Colonic mucosa (tissue), 4 donors: ENCODE data around the gene CCDC90B. TPM values are rescaled to one million over a fixed set of nuclear protein-coding genes. Genes with fewer than 3 reads are reported as not detected.

Experiments used
- DNase-seq: peaks from one replicate; pipeline ENCODE4 v3.0.0-alpha.2; 2020
- H3K27ac ChIP-seq: fragments of 200-600 bp; one replicate; pipeline ENCODE4 v1.8.0; 2021
- H3K27me3 ChIP-seq: fragments of 200-600 bp; one replicate; pipeline ENCODE4 v1.8.0; 2021
- H3K36me3 ChIP-seq: fragments of 200-600 bp; one replicate; pipeline ENCODE4 v1.8.0; 2021
- H3K4me1 ChIP-seq: fragments of 200-600 bp; one replicate; pipeline ENCODE4 v1.8.0; 2021; ENCODE audit warnings: mild to moderate bottlenecking
- H3K4me3 ChIP-seq: fragments of 200-600 bp; one replicate; pipeline ENCODE4 v1.8.0; 2021
- H3K9ac ChIP-seq, 2 donors: one replicate each; pipeline ENCODE4 v1.7.0; 2013; ENCODE audit warnings: control low read depth in 2 of 2, low read depth in 2 of 2, low read length in 2 of 2
- H3K9me3 ChIP-seq: fragments of 200-600 bp; one replicate; pipeline ENCODE4 v1.8.0; 2021
- CTCF ChIP-seq: fragments of 200-600 bp; IDR thresholded peaks from one replicate; pipeline ENCODE4 v1.8.0; 2022; ENCODE audit warnings: antibody characterized with exemption, mild to moderate bottlenecking
- intact Hi-C: fragments of 100-400 bp; cut with DNase I; formaldehyde crosslinking; loops from one replicate; pipeline ENCODE4 v1.14.1; 2022
- total RNA-seq, 2 donors: library from RNA; stranded (reverse); fragmentation: NEBNext Ultra II Directional in 1 of 2; extraction: Animal tissue kit (Norgen Biotek cat#: 25700) in 1 of 2; gene quantifications; one replicate each; pipeline ENCODE4 v1.2.1, GENCODE V29; 2021
- donor health status: healthy.
- donor health status: DM: no; HTN: no; CAD: no.
- donor health status: DM: no; HTN: no; CAD: no.

Gene CCDC90B
- total RNA-seq, 2 donors from 2014 or later: 26.1 to 27.3 TPM

- no peaks in the 10 kb centered on the region for H3K36me3 ChIP-seq
- no peaks in the 10 kb centered on the region for H3K27me3 ChIP-seq
- TF ChIP-seq CTCF: no peak
- H3K9ac ChIP-seq: no peak overlapping the region
- H3K4me3 ChIP-seq: no peak overlapping the region
- H3K27ac ChIP-seq: no peak overlapping the region
- H3K9me3 ChIP-seq: no peaks in the 10 kb centered on the region
- intact Hi-C loops: loop anchor here (10.0 kb wide), 2 partner anchors 431 to 521 kb away; no protein-coding TSS in a partner anchor
- no peak for DNase-seq
- H3K4me1 ChIP-seq: no peaks in the 10 kb centered on the region
These were observed 8.0 kb upstream of the CCDC90B start for GRCh38 chr11:83294208-83294607.

GRCh38 chr11:83293457-83293774 is 7.2 kb upstream of the CCDC90B start:
- Histone ChIP-seq H3K9me3 (no peaks in the 10 kb centered on the region), H3K4me3 (no peak overlapping the region), H3K27me3 (no peaks in the 10 kb centered on the region), H3K9ac (no peak overlapping the region), H3K4me1 (no peaks in the 10 kb centered on the region), H3K36me3 (no peaks in the 10 kb centered on the region), H3K27ac (no peak overlapping the region)
- no peak for DNase-seq
- no peak for TF ChIP-seq CTCF
- intact Hi-C loops: loop anchor here (10.0 kb wide), 2 partner anchors 431 to 521 kb away; no protein-coding TSS in a partner anchor

- TF ChIP-seq CTCF: peak; percentile 46
These were observed 6.7 kb upstream of the CCDC90B start for GRCh38 chr11:83292709-83293456.

GRCh38 chr11:83287631-83288030 is 1.5 kb upstream of the CCDC90B start:
- H3K9me3 ChIP-seq: no peaks in the 10 kb centered on the region
- TF ChIP-seq CTCF: no peak
- H3K4me3 ChIP-seq: no peak overlapping the region
- H3K36me3 ChIP-seq: no peaks in the 10 kb centered on the region
- H3K27ac ChIP-seq: no peak overlapping the region
- intact Hi-C loops: loop anchor here (10.0 kb wide), 1 partner anchor 193 kb away; no protein-coding TSS in a partner anchor
- H3K4me1 ChIP-seq: no peaks in the 10 kb centered on the region
- no peaks in the 10 kb centered on the region for H3K27me3 ChIP-seq
- H3K9ac ChIP-seq: no peak overlapping the region
- DNase-seq: no peak

More at GRCh38 chr11:83292709-83293456, 6.7 kb upstream of the CCDC90B start:
- no peak overlapping the region for H3K9ac ChIP-seq
- DNase-seq: peak; percentile 22
- no peak overlapping the region for H3K27ac ChIP-seq
- intact Hi-C loops: loop anchor here (10.0 kb wide), 2 partner anchors 432 to 522 kb away; no protein-coding TSS in a partner anchor
- H3K9me3 ChIP-seq: no peaks in the 10 kb centered on the region
- no peaks in the 10 kb centered on the region for H3K36me3 ChIP-seq
- no peaks in the 10 kb centered on the region for H3K27me3 ChIP-seq
- no peaks in the 10 kb centered on the region for H3K4me1 ChIP-seq
- H3K4me3 ChIP-seq: no peak overlapping the region

- Histone ChIP-seq H3K4me3 (peak overlapping the region; percentile 68), H3K27me3 (no peaks in the 10 kb centered on the region), H3K27ac (peak overlapping the region; percentile 95), H3K4me1 (no peaks in the 10 kb centered on the region), H3K36me3 (no peaks in the 10 kb centered on the region), H3K9me3 (no peaks in the 10 kb centered on the region), H3K9ac (peak overlapping the region; percentile 82 to 97)
- intact Hi-C loops: loop anchor here (10.0 kb wide), 1 partner anchor 190 kb away; no protein-coding TSS in a partner anchor
- no peak for TF ChIP-seq CTCF
- no peak for DNase-seq
These were observed 906 bp downstream of the CCDC90B start for GRCh38 chr11:83285151-83285770.
